Stimulated activated naive CD4-positive, alpha-beta T cell treated with Interleukin-2 at 50 U/mL for 16 hours (primary cell): ENCODE measurements around the gene LAMA1.

Experiments used
- DNase-seq: peaks from one replicate; lab custom pipeline; 2025; lab: John Stamatoyannopoulos, UW

The LAMA1 gene

DNA sequence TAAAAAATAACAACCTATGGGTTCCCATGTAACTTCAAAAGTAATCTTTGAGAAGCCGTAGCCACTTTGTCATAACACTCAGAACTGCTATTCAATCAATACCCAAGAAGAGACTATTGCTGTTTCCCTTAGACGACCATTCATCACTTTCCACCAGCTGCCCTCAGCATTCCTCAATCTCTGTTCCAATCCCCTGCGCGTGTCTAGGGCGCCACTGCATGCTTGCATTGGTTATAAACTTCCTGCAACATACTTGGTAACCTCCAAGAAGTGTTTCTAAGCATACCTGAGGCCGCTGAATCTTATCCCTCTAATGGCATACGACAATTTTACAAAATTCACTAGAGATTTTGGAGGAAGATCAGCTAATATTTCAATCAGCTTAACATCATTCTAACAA is 134.2 kb downstream of the LAMA1 start:
- DNase-seq, result no peak

DNA sequence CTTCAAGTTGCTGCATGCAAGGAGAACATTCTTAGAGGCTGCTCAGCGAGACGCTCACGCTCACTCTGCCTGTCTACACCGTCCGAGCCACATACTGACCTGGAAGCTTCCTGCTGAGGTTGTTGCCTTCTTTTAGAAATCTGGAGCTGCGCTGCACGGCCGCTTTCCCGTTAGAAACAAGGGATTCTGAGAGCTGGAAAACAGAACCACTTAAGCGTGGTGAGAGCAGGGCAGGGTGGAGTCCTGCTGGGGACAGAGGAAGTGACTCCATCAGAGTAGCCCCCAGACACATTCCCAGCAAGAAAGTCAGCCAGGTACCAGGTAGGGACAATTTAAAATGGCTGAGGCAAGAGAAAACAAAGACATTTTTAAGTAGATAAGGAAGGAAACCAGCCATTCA is 135.2 kb downstream of the LAMA1 start:
- no peak for DNase-seq

DNA sequence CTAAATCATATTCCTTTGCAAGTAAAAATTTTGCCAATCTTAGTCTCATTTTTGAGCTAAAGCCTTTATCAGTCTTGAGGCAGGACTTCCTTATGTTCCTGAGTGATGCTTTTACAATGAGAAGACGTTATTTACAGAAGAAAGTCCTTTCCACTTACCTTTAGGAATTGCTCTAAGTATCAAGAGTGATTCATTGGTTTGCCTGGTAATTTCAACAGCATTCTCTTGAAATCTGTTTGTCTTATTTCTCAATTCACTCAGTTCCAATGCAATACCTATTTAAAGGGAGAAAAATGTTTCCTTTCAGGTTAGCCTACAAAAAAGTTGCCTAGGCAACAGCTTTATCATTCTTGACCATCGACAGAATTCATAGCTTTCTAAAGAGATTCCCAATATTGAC is 137.2 kb downstream of the LAMA1 start:
- DNase-seq, result no peak

DNA sequence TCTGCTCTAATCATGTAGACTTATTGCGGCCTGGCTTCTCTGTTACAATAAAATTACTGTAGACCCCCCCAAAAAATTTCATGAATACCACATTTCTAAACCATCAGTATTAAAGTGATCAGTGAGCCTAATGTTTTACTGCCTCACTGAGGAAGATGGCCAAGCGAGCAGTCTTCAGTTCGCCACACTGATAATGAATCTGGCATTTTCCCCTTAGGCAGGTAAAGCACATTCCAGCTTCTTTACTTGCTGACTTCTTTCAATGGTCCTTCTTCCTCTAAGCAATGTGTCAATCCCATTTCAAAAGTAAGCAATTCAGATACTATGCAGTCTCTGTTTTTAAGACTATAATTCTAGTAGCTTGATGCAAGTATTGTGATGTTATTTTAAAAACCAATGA is 137.6 kb downstream of the LAMA1 start:
- DNase-seq, result no peak

DNA sequence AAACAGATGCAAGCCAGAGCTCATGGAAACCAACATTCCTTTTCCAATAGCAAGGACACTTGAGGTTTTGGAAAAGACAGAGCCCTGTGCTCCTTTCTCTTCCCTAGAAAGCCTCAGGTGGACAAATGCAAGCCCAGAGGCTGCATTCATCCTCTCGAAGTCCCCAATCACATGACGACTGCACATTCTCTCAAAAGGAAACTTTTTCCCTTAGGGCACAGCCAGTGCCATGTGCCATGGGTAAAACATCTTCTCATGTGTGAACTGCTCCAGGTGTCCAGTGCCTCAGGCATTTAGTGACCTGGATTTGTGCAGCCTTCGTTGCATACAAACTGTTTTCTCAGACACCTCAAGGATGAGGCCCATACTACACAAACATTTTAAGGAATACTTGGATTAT is 140.7 kb downstream of the LAMA1 start:
- DNase-seq, result no peak

DNA sequence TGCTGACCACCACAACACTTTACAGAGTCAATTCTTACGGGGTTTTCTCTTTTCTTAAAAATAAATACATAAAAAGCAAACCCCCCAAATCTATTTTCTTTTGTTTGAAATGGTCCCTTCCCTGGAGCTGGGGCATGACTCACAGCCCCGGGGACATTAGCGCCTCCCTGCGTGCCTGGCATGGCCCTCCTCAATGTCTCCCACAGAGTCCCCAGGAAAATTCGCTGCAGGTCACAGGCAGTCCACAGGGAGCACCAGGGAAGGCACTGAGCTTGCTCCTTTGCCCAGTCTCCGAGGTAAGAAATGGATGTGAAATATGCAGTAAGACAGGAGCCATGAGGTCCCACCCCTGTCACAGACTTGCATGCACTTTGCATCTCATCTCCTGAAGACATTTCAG is 142.5 kb downstream of the LAMA1 start:
- DNase-seq, result no peak

DNA sequence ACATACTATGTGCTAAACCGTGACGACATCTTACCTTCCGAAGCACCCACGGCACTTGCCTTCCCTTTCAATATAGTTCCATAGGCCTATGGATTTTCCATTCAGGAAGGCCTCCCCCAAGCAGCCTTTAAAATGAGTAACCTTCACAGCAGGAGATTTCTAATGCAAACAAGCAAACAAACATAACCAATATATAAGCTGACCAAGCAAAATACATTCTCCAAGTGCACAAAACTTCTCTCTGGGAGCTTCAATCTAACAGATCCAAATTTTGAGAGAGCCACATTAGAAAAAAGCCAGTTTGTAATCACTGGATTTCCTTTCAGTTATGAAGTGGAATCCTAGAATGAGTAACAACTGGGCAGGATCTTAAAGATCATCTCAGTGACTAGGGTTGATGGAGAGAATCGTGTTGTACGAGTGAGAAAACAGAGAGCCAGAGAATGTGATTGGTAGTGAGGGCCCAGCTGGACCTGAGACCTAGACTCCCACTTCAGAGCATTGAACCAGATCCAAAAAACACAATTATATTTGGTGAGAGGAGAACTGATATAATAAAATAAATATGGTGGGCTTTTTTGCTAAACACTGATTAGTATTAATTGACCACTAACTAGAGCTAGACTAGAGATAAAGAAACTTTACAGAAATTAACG is 145.6 kb downstream of the LAMA1 start:
- no peak for DNase-seq

DNA sequence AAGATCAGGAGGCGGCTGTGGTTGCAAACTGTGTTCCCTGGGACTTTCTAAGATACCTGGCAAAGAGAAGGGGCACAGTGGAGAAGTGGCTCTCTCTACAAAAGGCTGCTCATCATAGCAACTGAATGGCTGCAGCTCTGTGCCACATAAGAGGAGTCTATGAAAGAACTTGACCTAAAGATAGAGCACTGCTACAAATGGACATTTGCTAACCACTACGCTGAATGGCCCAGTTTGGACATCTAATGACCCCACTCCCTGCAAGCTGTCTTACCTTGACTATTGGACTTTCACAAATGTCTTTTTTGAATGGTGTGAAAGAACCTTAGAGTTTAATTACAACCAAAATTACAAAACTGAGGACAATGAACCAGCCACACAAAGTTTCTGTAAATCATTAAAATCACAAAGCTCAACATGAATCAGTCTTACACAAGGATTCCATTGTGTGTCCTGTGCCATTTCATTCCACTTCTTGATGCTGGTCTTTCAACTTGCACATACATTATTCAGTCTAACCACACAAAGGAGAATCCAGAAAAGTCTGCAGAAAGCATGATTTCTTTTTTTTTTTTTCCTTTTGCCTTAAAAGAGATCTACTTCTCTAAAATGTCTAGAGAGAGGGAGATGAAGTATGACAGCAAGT is 154.0 kb downstream of the LAMA1 start:
- no peak for DNase-seq

DNA sequence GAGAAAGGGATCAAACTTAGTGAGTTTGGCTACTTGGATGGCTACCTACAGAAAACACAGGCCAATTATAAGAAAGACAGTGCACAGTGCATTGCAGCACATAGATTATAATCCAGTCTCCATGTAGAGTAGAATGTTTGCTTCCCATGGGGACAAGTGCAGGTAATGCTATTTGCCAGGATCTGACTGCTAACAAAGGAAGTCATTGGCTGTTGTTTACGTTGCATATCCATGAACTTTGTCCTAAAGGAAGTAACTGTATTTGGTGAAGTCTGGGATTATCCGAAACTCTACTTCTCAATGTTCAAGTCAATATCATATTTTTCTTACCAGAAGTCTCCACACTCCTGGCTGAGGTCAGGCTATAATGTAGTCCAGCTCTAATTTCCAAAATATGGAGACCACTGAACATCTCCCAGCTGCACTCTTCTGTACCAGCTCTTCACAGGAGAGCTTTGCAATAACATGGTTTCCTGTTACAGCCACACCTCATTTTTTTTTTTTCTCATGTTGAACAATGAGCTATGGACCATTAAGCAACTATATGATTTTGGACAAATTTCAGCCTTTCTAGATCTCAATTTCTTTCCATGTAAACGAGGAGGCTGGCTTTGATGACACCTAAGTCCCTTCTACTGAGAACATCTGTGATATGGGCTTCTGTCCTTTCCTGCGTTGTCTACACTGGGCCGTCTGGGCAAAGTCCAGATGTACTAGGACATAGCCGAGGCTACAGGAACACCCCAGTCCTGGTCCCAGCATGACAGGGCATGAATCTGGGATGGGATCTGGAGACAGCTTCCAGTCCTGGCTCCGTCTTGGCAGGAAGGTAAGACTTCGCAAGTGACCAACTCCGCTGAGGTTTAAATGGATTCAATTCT is 154.8 kb downstream of the LAMA1 start:
- no peak for DNase-seq

DNA sequence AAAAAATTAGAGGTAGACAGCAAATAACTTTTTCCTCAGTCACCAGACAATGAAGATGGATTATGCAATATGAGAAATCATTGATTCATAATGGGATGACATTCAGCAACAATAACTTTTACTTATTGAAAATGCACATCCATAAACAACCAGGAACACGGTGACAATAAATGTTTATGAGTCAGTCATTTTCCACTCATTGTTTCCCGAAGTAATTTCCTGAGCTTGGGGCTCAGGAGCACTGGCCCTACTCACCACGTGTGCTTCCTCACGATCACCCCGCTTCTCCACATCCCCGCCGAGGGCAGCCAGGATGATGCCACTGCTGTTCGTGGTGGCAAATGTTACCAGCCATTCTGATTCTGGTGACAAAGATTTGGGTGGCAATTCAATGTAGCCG is 156.3 kb downstream of the LAMA1 start:
- no peak for DNase-seq

DNA sequence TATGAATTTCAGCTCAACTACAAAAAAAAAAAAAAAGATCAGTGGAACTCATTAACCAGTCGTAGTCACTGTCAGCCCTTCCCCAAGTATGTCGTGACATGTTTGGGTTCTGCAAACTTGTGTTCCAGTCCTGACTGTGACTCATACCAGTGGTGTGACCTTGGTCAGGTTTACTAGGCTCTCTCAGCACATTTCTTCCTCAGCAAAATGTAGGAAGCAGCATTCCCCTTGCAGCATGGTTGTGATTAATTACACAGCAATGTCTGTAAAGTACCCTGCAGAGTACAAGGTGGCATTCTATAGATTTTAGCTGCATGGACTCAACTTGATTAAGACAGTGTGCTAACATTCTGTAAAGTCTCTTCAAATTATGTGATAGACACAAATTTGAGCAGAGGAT is 156.9 kb downstream of the LAMA1 start:
- DNase-seq, result no peak

DNA sequence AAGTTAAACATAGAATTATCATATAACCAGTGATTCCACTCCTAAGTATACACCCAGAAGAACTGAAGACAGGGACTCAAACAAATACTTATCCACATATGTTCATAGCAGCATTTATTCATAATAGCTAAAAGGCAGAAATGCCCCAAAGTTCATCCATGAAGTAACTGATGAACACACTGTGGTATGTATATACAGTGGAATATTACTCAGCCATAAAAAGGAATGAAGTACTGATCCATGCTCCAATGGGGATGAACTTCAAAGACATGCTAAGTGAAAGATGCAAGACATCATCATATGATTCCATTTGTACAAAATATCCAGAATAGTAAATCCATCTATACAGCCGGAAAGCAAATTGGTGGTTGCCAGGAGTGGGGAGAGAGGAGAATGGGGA is 157.5 kb downstream of the LAMA1 start:
- DNase-seq, result no peak

DNA sequence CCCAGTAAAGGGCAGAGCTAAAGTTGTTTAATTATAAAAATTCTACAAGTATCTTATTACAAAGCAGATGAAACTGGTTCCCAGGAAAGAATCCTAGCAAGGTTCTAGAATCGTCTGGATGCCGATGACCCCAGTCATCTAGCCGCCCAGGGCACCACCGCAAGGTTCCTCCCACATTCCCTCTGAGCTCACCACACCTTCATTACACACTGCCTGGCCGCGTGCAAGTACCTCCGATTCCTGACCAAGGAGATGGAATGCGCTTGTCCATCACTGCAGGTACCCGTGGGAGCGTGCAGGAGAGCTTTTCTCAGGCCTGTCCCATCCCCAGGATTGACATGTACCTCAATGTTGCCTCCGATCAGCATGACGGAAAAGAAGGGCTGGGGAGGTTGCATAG is 158.5 kb downstream of the LAMA1 start:
- DNase-seq, result no peak

DNA sequence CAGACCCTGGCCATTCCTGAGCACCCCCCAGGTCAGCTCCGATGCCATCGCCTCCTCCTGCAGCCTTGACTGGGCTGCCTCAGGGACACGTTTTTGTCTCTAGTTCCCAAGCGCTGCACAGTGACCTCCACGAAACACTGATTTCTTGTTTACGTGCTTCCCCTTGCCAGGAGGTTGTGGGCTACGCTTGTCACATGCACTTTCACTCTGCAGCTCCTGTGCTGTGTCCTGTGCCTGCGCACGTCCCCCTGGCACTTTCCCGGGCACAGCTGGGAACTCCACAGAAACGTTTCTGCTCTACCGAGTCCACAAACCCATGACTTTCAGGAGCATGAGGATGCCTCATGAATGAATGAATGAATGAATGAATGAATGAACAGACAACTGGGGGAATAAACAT is 160.6 kb downstream of the LAMA1 start:
- no peak for DNase-seq

DNA sequence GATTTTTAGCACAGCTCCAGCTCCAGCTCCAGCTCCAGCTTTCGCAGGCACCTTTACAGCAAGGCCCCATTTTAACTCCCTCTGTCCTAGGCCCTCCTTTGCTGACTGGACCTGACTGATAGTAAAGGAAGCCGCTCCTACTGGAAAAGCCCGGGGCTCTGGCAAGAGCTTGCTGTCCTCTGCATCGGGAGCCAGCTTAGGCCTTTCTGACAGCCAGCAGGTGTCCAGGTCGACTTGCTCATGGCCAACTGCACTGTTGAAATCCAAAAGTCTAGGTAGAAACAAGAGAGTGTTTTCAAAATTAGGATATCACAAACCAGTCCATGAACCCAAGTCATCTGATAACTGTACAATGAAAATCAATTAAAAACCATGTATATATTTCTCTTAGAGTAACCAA is 161.1 kb downstream of the LAMA1 start:
- no peak for DNase-seq

DNA sequence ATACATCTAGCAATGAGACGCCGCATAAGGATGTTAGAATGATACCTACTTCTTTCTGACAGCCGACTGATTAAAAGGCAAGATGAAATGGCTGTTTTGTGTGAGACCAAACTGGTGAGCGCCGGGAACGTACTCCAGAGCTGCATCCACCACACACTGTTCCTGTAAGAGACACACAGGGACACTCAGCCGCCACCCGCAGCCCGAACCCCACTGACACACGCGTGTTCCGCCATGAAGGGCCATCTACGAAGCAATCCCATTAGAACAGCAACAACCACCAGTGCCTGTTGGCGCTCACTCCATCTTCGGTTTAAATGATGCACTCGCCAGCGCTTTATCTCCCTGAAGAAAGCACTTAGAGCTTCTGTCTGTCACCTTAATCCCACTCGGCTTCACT is 162.3 kb downstream of the LAMA1 start:
- no peak for DNase-seq

DNA sequence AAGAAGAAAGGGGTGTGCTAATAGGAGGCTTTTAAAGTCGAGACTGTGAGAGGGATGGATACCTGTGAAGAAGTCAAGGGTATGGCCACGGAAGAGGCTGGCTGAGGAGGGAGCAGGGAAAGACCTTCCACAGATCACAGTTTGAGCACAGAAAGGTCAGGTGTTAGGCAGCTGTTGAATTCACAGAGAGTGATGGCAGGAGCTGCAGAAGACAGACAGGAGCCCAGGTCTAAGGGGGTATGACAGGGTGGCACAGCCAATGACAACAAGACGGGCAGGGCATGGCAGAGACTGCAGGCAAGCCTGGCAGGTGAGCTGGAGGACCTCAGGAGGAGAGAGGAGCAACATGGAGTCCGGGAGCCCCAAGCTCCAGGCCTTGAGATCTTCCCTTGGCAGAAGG is 163.1 kb downstream of the LAMA1 start:
- DNase-seq, result no peak

DNA sequence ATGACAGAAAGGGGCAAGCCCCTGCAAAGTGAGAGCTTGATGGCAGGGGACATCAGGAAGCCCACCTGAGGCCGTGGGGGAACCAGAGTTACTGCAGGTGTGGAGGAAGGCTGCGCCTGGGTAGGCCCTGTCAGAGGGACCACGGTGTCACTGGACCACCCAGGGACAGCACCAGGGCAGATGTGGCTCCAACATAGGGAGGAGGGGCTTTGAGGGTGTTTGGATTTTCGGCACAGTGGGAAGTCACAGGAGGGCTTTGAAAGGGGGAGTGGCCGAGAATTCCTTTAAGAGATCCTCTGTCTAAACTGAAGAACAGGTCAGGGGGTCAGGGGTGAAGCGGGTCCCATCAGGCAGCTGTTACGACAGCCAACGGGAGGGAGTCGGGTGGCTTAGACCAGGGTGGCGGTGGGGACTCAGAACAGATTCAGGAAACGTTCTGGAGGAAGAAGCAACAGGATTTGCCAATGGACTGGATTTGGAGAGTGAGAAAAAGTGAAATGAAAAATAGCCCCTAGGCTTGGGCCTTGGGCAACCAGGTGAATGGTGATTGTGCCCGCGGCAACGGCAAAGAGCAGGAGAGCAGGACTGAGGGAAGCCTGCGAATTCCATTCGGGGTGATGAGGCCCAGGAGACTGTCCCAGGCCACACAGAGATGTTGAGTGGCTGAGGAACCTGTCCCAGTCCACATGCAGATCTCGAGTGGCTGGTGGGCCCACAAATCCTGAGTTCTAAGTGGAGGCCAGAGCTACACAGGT is 166.1 kb downstream of the LAMA1 start:
- no peak for DNase-seq

DNA sequence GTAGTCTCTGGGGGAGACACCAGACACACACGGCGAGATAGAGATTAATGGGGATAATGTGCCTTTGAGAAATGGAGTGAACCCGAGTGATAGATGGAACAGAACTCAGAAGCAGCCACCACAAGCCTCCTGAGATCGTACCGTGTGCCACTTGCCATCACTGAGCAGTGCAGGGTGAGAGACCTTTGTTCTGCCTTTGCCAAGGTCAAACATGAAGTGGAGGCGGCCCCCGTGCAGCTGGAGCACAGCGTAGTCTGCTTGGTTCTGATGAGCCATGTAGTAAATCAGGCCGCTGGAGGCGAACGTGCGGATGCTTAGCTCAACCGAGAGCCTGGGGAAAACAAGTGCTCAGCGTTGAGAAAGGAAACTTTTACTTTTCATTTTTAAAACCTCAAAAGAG is 167.0 kb downstream of the LAMA1 start:
- no peak for DNase-seq

DNA sequence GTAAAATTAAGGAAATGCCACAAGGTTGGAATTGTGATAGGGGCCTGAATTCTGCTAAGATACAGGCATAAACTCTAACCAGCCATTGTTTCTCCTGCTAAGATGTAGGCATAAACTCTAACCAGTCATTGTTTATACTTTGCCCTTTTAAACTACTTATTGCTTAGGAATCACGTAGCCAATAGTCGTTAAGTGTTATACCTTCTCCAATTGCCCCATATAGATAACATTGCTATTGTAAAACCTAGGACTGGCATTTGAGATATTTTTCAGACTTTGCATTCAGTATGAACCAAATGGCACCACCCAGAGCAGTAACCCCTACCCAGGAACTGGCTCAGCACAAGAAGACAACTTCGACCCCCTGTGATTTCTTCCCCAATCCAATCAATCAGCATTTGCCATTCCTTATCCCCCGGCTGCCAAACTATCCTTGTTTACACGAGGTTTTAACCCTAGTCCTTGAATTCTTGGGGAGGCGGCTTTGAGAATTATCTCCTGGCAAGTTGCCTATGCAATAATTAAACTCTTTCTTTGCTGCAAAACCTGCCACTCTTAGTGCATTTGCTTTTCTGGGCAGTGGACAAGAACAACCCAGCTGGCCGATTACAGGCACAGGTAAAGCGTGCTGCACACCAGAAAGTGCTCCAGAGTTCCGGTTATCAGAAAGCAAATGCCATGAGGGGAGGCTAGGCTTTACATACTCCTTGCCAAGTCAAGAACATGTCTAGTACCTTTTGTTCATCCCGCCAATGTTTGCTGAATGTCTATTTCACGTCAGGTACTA is 167.6 kb downstream of the LAMA1 start:
- DNase-seq, result no peak

DNA sequence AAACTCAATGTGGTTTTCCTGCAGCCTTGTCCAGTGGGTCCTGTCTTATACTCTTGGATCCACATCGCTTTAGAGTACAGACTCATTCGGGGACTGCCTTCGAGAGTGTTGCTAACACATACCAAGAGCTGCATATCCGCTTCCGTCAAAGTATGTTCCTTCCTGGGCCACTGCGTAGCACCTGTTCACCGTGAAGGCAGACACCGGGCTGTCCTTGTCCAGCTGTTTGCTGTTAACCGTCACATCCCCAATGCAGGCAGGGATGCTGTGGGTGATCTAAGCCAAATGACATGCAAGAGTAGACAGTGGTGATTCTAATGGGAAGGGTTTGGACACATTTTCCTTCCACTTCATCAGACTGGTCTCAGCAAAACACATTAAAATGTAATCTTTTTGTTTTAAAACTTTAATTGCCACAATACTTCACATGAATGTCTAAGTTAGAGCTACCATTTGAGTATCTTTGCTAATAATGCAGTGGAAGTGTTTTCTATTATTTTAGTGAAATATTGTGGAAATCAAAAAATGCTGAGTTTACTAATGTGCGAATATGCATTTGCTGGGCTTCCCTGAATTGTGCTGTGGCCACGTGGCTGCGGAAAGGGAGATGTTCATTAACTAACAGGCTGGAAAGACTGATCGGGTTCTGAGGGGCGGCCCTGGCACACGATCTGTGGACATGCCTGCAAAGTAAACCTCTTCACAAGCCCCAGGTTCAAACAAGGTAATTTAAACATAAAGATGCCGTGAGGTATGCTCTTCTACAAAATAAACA is 169.1 kb downstream of the LAMA1 start:
- no peak for DNase-seq
